OCI-LY3 (cell line): ENCODE data around the gene CRB2.

Experiments
- EZH2phosphoT487 ChIP-seq: fragments of 200-600 bp; shearing (Covaris generic); IDR thresholded peaks from 2 replicates; pipeline ENCODE4 v1.6.1; 2018; ENCODE audit warnings: antibody characterized with exemption, mixed run types, low read depth
- TF ChIP-seq, protein P1 (sequence below): fragments of 200-600, 300-600 bp; sonication (generic); IDR thresholded peaks from 2 replicates; pipeline ENCODE4 v1.5.1; 2014; ENCODE audit warnings: antibody characterized with exemption, low read length, low read depth

- TF ChIP-seq, protein P1, sequence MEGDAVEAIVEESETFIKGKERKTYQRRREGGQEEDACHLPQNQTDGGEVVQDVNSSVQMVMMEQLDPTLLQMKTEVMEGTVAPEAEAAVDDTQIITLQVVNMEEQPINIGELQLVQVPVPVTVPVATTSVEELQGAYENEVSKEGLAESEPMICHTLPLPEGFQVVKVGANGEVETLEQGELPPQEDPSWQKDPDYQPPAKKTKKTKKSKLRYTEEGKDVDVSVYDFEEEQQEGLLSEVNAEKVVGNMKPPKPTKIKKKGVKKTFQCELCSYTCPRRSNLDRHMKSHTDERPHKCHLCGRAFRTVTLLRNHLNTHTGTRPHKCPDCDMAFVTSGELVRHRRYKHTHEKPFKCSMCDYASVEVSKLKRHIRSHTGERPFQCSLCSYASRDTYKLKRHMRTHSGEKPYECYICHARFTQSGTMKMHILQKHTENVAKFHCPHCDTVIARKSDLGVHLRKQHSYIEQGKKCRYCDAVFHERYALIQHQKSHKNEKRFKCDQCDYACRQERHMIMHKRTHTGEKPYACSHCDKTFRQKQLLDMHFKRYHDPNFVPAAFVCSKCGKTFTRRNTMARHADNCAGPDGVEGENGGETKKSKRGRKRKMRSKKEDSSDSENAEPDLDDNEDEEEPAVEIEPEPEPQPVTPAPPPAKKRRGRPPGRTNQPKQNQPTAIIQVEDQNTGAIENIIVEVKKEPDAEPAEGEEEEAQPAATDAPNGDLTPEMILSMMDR: no peak
- TF ChIP-seq EZH2phosphoT487: no peak
These were observed at the start of gene CRB2 for GRCh38 chr9:123355761-123356431.
